ENCODE results near the gene HOXA9. TPM values are rescaled to one million over a fixed set of nuclear protein-coding genes. Genes with fewer than 3 reads are reported as not detected.

The HOXA9 gene
- total RNA-seq, 1 donor from 2014 or later, result 14.5 TPM

DNA sequence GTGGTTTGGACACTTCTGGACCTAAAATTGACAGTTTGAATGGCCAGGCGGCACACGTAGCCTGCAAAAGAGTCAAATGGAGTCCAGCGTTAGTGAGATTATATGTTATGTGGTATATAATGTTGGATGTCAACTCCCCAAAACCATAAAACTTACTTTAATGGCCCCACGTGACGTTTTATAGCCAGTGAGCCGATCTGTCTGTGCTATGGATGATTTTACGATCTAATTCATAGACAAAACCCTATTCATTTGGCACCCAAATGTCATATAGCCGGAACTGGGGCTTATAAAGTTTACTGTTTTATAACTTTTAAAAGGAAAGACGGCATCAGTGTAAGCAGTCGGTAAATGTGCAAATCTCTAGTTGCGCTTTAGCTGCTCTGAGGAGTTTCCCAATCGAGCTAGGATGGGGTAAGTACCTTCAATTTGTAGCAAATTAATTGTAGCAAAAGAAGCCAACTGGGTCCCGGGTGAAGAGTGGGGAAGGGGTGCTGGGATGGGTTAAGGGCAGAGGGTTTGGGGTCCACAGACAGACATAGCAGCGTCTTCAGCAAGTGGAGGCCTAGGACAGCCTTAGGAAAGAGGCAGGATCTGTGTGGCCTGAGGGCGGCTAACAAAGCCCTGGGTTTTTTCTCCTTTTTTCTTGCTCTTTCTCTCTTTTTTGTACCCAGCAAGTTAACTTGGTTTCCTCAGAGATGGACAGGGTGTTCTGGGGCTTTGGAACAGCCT is 25.0 kb downstream of the HOXA9 start:
- Mint-ChIP-seq H3K9me3 (no peaks in the 10 kb centered on the region), H3K4me1 (peaks cover 67% of the 10 kb centered on the region), H3K4me3 (peak overlapping the region; percentile 87), H3K27ac (peak overlapping the region; percentile 100), H3K27me3 (ENCODE audit: low read depth) (no peaks in the 10 kb centered on the region), H3K36me3 (peaks cover 47% of the 10 kb centered on the region)
- peak in 1 of 2 experiments; percentile 42 for DNase-seq (ENCODE audit: low spot score in 2 of 2, unreplicated experiment in 2 of 2)
- no peak for TF ChIP-seq CTCF (IDR thresholded peaks at IDR 0.05; ENCODE audit: unreplicated experiment)

- TF ChIP-seq CTCF (IDR thresholded peaks at IDR 0.05; ENCODE audit: unreplicated experiment), result no peak
- peak in 1 of 2 experiments; percentile 57 for DNase-seq (ENCODE audit: low spot score in 2 of 2, unreplicated experiment in 2 of 2)
- H3K27me3 Mint-ChIP-seq (ENCODE audit: low read depth), result no peaks in the 10 kb centered on the region
- H3K27ac Mint-ChIP-seq, result peak overlapping the region; percentile 100
- H3K4me1 Mint-ChIP-seq, result peaks cover 68% of the 10 kb centered on the region
- H3K9me3 Mint-ChIP-seq, result no peaks in the 10 kb centered on the region
- H3K36me3 Mint-ChIP-seq, result peaks cover 42% of the 10 kb centered on the region
- peak overlapping the region; percentile 87 for H3K4me3 Mint-ChIP-seq
Observed at GRCh38 chr7:27139334-27140125, 25.8 kb downstream of the HOXA9 start.

- Mint-ChIP-seq H3K27me3 (ENCODE audit: low read depth) (no peaks in the 10 kb centered on the region), H3K9me3 (no peaks in the 10 kb centered on the region), H3K36me3 (peaks cover 44% of the 10 kb centered on the region), H3K4me3 (peak overlapping the region; percentile 87), H3K4me1 (peaks cover 68% of the 10 kb centered on the region), H3K27ac (peak overlapping the region; percentile 100)
- DNase-seq (ENCODE audit: low spot score in 2 of 2, unreplicated experiment in 2 of 2), result no peak
- TF ChIP-seq CTCF (IDR thresholded peaks at IDR 0.05; ENCODE audit: unreplicated experiment), result no peak
Observed at GRCh38 chr7:27138985-27139333, 26.4 kb downstream of the HOXA9 start.

GRCh38 chr7:27138472-27138871 is 26.9 kb downstream of the HOXA9 start:
- Mint-ChIP-seq H3K36me3 (peaks cover 43% of the 10 kb centered on the region), H3K27me3 (ENCODE audit: low read depth) (no peaks in the 10 kb centered on the region), H3K27ac (peak overlapping the region; percentile 100), H3K4me1 (peaks cover 70% of the 10 kb centered on the region), H3K4me3 (peak overlapping the region; percentile 87), H3K9me3 (no peaks in the 10 kb centered on the region)
- no peak for TF ChIP-seq CTCF (IDR thresholded peaks at IDR 0.05; ENCODE audit: unreplicated experiment)
- DNase-seq (ENCODE audit: low spot score in 2 of 2, unreplicated experiment in 2 of 2), result peak in 1 of 2 experiments; percentile 33

DNA sequence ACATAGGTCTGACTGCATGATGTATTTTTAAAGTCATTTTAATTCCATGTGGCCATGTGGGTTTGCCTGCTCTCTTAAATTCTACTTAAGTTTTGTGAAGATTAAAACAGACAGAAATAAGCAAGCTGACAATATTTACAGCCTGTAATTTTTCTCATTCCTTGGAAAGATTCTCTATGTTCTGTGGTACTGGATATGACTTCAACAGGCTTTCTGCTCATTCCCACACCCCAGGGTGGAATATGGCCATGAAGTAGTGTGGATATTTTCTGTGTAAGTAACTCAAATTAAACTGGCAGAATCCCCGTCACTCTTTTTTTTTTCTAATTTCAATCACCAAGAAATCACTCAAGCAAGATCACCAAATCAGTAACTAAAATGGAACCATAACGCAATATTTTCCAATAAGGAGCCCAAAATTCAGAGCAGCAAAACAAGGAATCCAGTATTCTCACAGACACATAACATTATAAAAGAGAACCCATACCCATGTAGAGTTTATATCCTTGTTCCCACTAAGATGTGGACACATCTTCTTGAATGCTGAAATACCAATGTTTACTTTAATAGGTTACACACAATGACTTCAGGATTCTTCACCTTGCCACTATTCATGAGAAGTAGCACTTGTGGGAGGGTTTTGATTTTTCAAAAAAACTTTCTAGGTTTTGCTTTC is 27.6 kb downstream of the HOXA9 start:
- peak overlapping the region; percentile 100 for H3K27ac Mint-ChIP-seq
- DNase-seq (ENCODE audit: low spot score in 2 of 2, unreplicated experiment in 2 of 2), result peak in 1 of 2 experiments; percentile 13
- H3K36me3 Mint-ChIP-seq, result peaks cover 40% of the 10 kb centered on the region
- H3K27me3 Mint-ChIP-seq (ENCODE audit: low read depth), result no peaks in the 10 kb centered on the region
- peak overlapping the region; percentile 87 for H3K4me3 Mint-ChIP-seq
- H3K9me3 Mint-ChIP-seq, result no peaks in the 10 kb centered on the region
- no peak for TF ChIP-seq CTCF (IDR thresholded peaks at IDR 0.05; ENCODE audit: unreplicated experiment)
- peaks cover 77% of the 10 kb centered on the region for H3K4me1 Mint-ChIP-seq
